Activated T-cell treated with anti-CD3 and anti-CD28 coated beads, Interleukin-2, amount 50 U/mL, for 1 hour (primary cell): ENCODE measurements around the gene TNFAIP2.
"Not testable (repeated sequence)": the region's sequence is repeated elsewhere in the genome, so short reads cannot be mapped to it uniquely, and the experiment has no call there.

Experiments used
- DNase-seq: peaks from one replicate; pipeline ENCODE4 v3.0.0-alpha.2; 2020

The TNFAIP2 gene

DNA sequence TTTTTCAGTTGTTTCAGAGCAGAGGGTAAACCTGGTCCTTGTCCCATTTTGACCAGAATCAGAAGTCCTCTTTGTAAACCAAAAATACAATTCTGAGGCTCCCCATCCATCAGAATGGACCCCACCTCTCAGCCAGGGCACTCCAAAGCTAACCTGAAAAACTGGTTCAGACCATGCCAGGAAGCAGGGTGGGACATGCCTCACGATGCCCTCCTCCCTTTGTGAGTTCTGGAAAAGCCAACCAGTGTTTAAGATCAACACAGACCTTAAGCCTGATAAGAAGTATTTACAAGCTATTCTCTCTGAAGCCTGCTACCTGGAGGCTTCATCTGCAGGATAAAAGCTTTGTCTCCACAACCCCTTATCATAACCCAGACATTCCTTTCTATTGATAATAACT, 35.4 kb downstream of the TNFAIP2 start:
- DNase-seq: no peak

- DNase-seq: no peak
Observed at GRCh38 chr14:103160321-103161053, 37.2 kb downstream of the TNFAIP2 start.

- no peak for DNase-seq
Observed at GRCh38 chr14:103161054-103161397, 37.8 kb downstream of the TNFAIP2 start.

DNA sequence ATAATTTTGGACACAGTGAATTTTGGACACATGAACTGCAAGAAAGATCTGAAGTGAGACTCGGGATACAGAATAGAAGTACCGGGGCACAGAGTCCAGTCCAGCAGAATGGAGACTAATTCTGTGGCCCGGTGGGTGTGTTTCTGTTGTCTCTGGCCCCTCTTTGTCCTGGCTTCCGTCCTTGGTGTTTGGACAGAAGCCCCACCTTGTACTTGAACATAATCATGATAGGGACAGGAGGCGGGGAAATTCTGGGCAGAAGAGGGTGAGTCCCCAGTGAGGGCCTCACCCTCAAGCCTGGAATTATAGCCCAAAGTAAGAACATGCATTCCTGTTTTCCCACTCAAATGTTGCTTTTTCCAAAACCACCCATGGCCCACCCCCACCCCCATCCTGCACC, 39.9 kb downstream of the TNFAIP2 start:
- no peak for DNase-seq

- no peak for DNase-seq
Observed at GRCh38 chr14:103164006-103164405, 40.7 kb downstream of the TNFAIP2 start.

DNA sequence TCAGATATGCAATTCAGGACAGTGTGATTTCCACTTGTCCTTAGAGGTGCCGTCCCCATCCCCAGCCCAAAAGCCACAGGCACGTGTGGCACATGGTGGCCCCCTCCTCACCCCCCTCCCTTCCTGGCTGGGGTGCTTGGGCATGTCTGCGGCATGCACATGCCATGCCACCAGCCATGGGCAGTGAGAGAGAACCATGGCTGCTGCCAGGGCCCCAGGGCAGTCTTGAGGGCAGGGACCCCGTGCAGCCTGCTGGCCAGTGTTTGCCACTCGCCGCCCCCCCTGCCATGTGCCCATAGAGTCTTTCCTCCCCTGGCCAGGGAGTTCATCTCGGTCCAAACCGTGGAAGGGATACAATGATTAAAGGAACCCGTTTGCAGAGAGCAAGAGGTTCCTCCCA, 41.5 kb downstream of the TNFAIP2 start:
- no peak for DNase-seq

GRCh38 chr14:103165323-103165722, 42.1 kb downstream of the TNFAIP2 start:
- no peak for DNase-seq

- DNase-seq: no peak
Observed at GRCh38 chr14:103169954-103170353, 46.7 kb downstream of the TNFAIP2 start.

DNA sequence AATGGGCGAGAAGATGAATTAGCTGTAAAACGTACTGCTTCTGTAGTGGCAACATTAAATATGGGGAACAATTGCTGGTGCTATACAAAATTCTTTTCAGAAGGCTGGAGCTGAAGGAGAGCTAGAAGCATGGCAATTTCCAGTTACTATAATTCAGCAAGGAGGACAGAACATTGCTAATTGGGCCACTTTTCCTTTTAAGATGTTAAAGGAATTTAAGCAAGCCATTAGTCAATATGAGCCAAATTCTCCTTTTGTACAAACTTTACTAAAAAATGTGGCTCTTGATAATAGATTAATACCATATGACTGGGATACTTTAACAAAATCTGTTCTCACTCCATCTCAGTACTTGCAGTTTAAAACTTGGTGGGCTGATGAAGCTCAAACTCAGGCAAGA, 47.9 kb downstream of the TNFAIP2 start:
- not testable (repeated sequence) for DNase-seq

GRCh38 chr14:103172921-103173320, 49.7 kb downstream of the TNFAIP2 start:
- no peak for DNase-seq

- DNase-seq: not testable (repeated sequence)
Observed at GRCh38 chr14:103173887-103174286, 50.6 kb downstream of the TNFAIP2 start.

- not testable (repeated sequence) for DNase-seq
Observed at GRCh38 chr14:103176176-103176575, 52.9 kb downstream of the TNFAIP2 start.

DNA sequence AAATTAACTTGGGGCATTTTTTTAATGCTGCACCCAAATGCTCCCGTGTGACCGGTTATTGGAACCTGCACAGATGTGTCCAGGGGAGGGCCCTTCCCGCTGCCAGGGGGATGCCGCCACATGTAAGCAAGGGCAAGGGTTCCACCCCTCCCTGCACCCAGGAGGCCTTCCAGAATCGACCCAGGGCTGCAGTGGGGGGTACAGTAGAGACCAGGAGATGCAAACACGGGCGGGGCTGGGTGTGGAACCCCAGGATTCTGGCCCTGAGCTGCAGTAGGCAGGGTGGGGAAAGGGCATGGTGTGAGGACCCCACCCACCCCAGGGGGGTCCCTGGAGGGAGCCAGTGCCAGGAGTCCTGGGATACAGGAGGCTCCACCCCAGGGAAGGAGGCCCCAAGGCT, 54.1 kb downstream of the TNFAIP2 start:
- DNase-seq: no peak

- no peak for DNase-seq
Observed at GRCh38 chr14:103178521-103178920, 55.3 kb downstream of the TNFAIP2 start.

DNA sequence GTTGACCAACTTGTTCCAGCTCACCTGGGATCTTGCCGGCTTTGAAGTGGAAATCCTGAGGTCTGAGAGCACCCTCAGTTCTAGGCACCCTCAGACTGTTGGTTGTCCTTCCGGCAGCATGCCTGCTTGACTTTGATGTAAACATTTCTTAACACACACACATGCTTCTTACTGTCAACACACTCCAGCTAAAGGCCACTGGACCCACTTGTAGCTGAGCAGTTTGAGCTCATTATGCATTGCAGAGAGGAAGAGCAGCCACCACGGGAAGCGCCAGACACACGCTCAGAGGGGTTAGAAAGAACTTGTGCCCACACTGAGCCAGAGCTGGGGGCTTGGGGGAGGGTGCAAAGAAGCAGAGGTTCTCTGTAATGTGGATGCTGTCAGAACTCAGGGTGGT, 55.8 kb downstream of the TNFAIP2 start:
- DNase-seq: no peak

DNA sequence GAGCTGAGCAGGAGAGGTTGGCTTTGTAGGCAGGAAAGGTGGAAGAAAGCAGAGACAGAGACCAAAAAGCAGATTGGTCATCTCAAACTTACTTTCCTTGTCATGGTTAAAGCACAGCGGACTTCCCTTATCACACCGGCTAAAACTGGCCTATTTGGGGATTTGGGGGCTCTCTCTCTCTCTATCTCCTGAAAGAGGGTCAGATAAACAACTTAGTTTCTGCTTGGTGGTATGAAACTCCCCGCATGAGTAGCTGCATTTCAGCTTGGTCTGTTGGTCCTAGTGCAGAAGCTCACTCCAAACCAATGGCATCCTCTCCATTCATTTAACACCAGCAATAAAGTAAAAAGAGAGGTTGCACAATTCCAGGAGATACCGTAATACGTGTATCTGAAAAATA, 57.1 kb downstream of the TNFAIP2 start:
- DNase-seq: no peak

- no peak for DNase-seq
Observed at GRCh38 chr14:103184046-103184445, 60.8 kb downstream of the TNFAIP2 start.

GRCh38 chr14:103185051-103186029, 62.1 kb downstream of the TNFAIP2 start:
- DNase-seq: no peak

DNA sequence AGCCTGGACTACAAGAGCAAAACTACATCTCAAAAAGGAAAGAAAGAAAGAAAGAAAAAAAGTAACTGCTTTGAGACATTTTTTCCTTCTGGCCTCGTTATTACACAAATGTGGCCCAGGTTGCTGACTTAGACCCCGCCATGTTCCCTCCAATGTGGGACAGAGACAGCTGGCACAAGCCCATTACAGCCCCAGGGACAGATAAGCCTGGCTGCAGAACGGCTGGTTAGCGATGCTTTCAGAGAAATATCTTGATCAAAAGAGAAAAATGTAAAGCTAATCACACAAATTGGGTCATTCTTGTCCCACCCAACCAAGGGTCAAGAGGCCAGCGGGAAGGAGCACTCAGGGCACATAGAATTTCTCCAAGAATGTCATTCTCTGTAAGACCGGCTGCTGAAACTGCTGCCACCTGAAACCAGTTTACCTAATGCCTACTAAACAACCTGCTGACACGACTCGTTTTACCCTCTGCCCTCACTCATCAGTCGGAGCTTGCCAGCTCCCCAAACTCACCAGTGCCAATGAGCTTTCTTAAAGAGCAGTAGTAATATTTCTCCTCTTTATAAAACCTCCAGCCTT, 63.1 kb downstream of the TNFAIP2 start:
- DNase-seq: no peak
